DND-41 (cell line): ENCODE measurements around the gene SNX12.
"Not testable (repeated sequence)": the region's sequence is repeated elsewhere in the genome, so short reads cannot be mapped to it uniquely, and the experiment has no call there.

Experiments
- ATAC-seq: fragments of 200-7000 bp; cut with Tn5 transposase; 3 replicates; pipeline ENCODE4 v1.9.1; 2021; ENCODE audit warnings: low read depth; ENCODE audit not compliant: insufficient read depth
- DNase-seq: peaks from one replicate; pipeline ENCODE4 v3.0.0-alpha.2; 2020
- H2AFZ ChIP-seq: 2 replicates; pipeline ENCODE4 v1.6.0; 2012; ENCODE audit warnings: low read depth, low read length
- H3K27ac ChIP-seq: 2 replicates; pipeline ENCODE4 v1.5.1; 2012; ENCODE audit warnings: low read length, inconsistent platforms
- H3K27me3 ChIP-seq: fragments of 200-600 bp; sonication (generic); 2 replicates; pipeline ENCODE4 v1.6.0; 2012; ENCODE audit warnings: low read length, mild to moderate bottlenecking, inconsistent platforms; ENCODE audit not compliant: insufficient read depth, poor library complexity
- H3K36me3 ChIP-seq: 2 replicates; pipeline ENCODE4 v1.5.1; 2012; ENCODE audit warnings: low read length, inconsistent platforms; ENCODE audit not compliant: insufficient read depth
- H3K4me1 ChIP-seq: 2 replicates; pipeline ENCODE4 v1.5.1; 2012; ENCODE audit warnings: mild to moderate bottlenecking, low read length; ENCODE audit not compliant: insufficient read depth
- H3K4me2 ChIP-seq: 2 replicates; pipeline ENCODE4 v1.6.0; 2012; ENCODE audit warnings: mild to moderate bottlenecking, moderate library complexity, low read length, inconsistent platforms; ENCODE audit not compliant: insufficient read depth
- H3K4me3 ChIP-seq, 2 experiments: fragments of 200-600 bp in 1 of 2; shearing (Covaris generic) in 1 of 2; 2 replicates each; pipeline ENCODE4 v1.5.1; 2012 to 2016; ENCODE audit warnings: inconsistent platforms in 2 of 2, low read length in 2 of 2, mild to moderate bottlenecking in 2 of 2, low read depth in 1 of 2, moderate library complexity in 1 of 2
- H3K79me2 ChIP-seq: 2 replicates; pipeline ENCODE4 v1.6.0; 2012; ENCODE audit warnings: low read length, inconsistent platforms; ENCODE audit not compliant: insufficient read depth
- H3K9ac ChIP-seq: 2 replicates; pipeline ENCODE4 v1.6.0; 2012; ENCODE audit warnings: low read depth, mild to moderate bottlenecking, inconsistent platforms, low read length, moderate library complexity
- H3K9me3 ChIP-seq: 2 replicates; pipeline ENCODE4 v1.5.1; 2012; ENCODE audit warnings: low read length, moderate library complexity, mild to moderate bottlenecking, inconsistent platforms; ENCODE audit not compliant: insufficient read depth, severe bottlenecking
- H4K20me1 ChIP-seq: 2 replicates; pipeline ENCODE4 v1.6.0; 2012; ENCODE audit warnings: low read length; ENCODE audit not compliant: insufficient read depth
- CTCF ChIP-seq: IDR thresholded peaks from 2 replicates; pipeline ENCODE4 v1.5.1; 2012; ENCODE audit warnings: borderline replicate concordance, low read length, moderate library complexity, mild to moderate bottlenecking; ENCODE audit not compliant: poor library complexity, severe bottlenecking; ENCODE audit errors: extremely low read depth
- EZH2 ChIP-seq: IDR thresholded peaks from 3 replicates; pipeline ENCODE4 v1.6.1; 2012; ENCODE audit warnings: borderline replicate concordance, low read depth, mild to moderate bottlenecking, moderate library complexity, low read length, inconsistent platforms; ENCODE audit not compliant: severe bottlenecking

SNX12 gene

GRCh38 chrX:71052721-71053120, 15.4 kb downstream of the SNX12 start:
- no peak for ATAC-seq

DNA sequence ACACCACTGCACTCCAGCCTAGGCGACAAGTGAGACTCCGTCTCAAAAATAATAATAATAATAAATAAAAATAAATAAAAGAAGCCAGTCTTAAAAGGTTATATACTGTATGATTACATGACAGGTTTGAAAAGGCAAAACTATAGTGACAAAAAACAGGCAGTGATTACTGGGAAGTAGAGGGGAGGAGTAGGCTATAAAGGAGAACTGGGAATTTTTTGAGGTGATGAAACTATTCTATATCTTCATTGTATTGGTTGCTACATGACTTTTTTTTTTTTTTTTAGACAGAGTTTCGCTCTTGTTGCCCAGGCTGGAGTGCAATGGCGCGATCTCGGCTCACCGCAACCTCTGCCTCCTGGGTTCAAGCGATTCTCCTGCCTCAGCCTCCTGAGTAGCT, 20.2 kb downstream of the SNX12 start:
- H3K27ac ChIP-seq, ATAC-seq, H3K36me3 ChIP-seq, H3K4me3 ChIP-seq, H3K79me2 ChIP-seq, H3K9me3 ChIP-seq, H3K27me3 ChIP-seq, H2AFZ ChIP-seq, H3K4me1 ChIP-seq, H3K4me2 ChIP-seq, H3K9ac ChIP-seq, DNase-seq, H4K20me1 ChIP-seq: not testable (repeated sequence)

More at GRCh38 chrX:71052721-71053120, 15.4 kb downstream of the SNX12 start:
- no peaks in the 10 kb centered on the region for H3K27me3 ChIP-seq
- H3K4me2 ChIP-seq: no peak overlapping the region
- H3K27ac ChIP-seq: no peak overlapping the region
- TF ChIP-seq EZH2 (no peak), CTCF (no peak)
- H4K20me1 ChIP-seq: no peaks in the 10 kb centered on the region
- H3K4me1 ChIP-seq: no peaks in the 10 kb centered on the region
- no peaks in the 10 kb centered on the region for H3K79me2 ChIP-seq
- H2AFZ ChIP-seq: no peak overlapping the region
- no peak for DNase-seq
- no peaks in the 10 kb centered on the region for H3K9me3 ChIP-seq
- peaks cover 19% of the 10 kb centered on the region for H3K36me3 ChIP-seq
- H3K4me3 ChIP-seq: no peak overlapping the region
- H3K9ac ChIP-seq: no peak overlapping the region

GRCh38 chrX:71017396-71017939, 50.7 kb downstream of the SNX12 start:
- Histone ChIP-seq H3K36me3 (no peaks in the 10 kb centered on the region), H3K79me2 (no peaks in the 10 kb centered on the region), H3K9ac (no peak overlapping the region), H4K20me1 (no peaks in the 10 kb centered on the region), H2AFZ (no peak overlapping the region), H3K27ac (no peak overlapping the region), H3K4me3 (no peak overlapping the region), H3K27me3 (no peaks in the 10 kb centered on the region), H3K4me1 (no peaks in the 10 kb centered on the region), H3K4me2 (no peak overlapping the region), H3K9me3 (no peaks in the 10 kb centered on the region)
- no peak for DNase-seq
- ATAC-seq: no peak
- no peak for TF ChIP-seq EZH2
